Measurements from ENCODE around the gene ALKBH8. TPM values are rescaled to one million over a fixed set of nuclear protein-coding genes. Genes with fewer than 3 reads are reported as not detected.

Gene ALKBH8
- total and polyA plus RNA-seq, 2 of the 13 experiments (the other 11 are each of a cell fraction or from before 2014, with no cell fraction given) = 2.4 to 9.1 TPM

- TF ChIP-seq ZNF512B (CRISPR knock-in tag; IDR thresholded peaks at IDR 0.05; ENCODE audit: borderline replicate concordance) (no peak), CENPBD1 (CRISPR knock-in tag; IDR thresholded peaks at IDR 0.05; ENCODE audit: borderline replicate concordance, low read depth) (no peak), ZNF430 (CRISPR knock-in tag; IDR thresholded peaks at IDR 0.05) (peak; percentile 28; the same call in 1 of the 2 replicates), BRD4 (CRISPR knock-in tag; IDR thresholded peaks at IDR 0.05) (peak; percentile 75; the same call in 1 of the 2 replicates), SATB2 (CRISPR knock-in tag; IDR thresholded peaks at IDR 0.05) (no peak), FOXK2 (IDR thresholded peaks at IDR 0.05) (0 out of 2 replicates have a peak, but pooled peaks have one; percentile 34), THAP7 (CRISPR knock-in tag; IDR thresholded peaks at IDR 0.05) (0 out of 2 replicates have a peak, but pooled peaks have one; percentile 48), ZNF143 (CRISPR knock-in tag; IDR thresholded peaks at IDR 0.05) (peak; percentile 98), HIC2 (CRISPR knock-in tag; IDR thresholded peaks at IDR 0.05; ENCODE audit: low read depth) (no peak), PRDM15 (CRISPR knock-in tag; IDR thresholded peaks at IDR 0.05) (no peak), BORCS8-MEF2B (CRISPR knock-in tag; IDR thresholded peaks at IDR 0.05) (no peak), RFXANK (CRISPR knock-in tag; IDR thresholded peaks at IDR 0.05) (no peak), CSRNP2 (CRISPR knock-in tag; conservative IDR thresholded peaks at IDR 0.05; ENCODE audit: low read depth) (no peak), CREBL2 (CRISPR knock-in tag; IDR thresholded peaks at IDR 0.05; ENCODE audit: borderline replicate concordance) (no peak), TEAD3 (CRISPR knock-in tag; optimal IDR thresholded peaks at IDR 0.05; ENCODE audit: borderline replicate concordance) (peak; percentile 35), ZNF792 (CRISPR knock-in tag; IDR thresholded peaks at IDR 0.05) (no peak)
Observed at GRCh38 chr11:107565219-107565937, at the start of gene ALKBH8 (continued).
